Measurements from ENCODE around the gene SEC24D. TPM values are rescaled to one million over a fixed set of nuclear protein-coding genes. Genes with fewer than 3 reads are reported as not detected.

SEC24D gene
- total RNA-seq, 1 experiment from 2014 or later: 61.5 TPM

- no peaks in the 10 kb centered on the region for H3K27me3 Mint-ChIP-seq (ENCODE audit: low read depth)
These were observed 78.1 kb downstream of the SEC24D start for GRCh38 chr4:118757761-118758251.

More at GRCh38 chr4:118757761-118758251, 78.1 kb downstream of the SEC24D start:
- H2AK5ac ChIP-seq (ENCODE audit: insufficient read length, low read length): no peak overlapping the region
- H3K27ac ChIP-seq (ENCODE audit: insufficient read length, low read depth, low read length): no peak overlapping the region
- no peak overlapping the region for H3K9ac ChIP-seq (ENCODE audit: extremely low read depth, insufficient read length, low read length)
- no peaks in the 10 kb centered on the region for H3K79me1 ChIP-seq (ENCODE audit: insufficient read depth, low read depth, low read length, poor library complexity, severe bottlenecking)
- Mint-ChIP-seq H3K4me1 (peaks cover 13 to 15% of the 10 kb centered on the region in 2 experiments), H3K9me3 (no peaks in the 10 kb centered on the region), H3K27ac (no peak overlapping the region), H3K36me3 (ENCODE audit: insufficient read depth in 1 of 3, low read depth in 3 of 3) (peaks cover 3 to 13% (median 3%) of the 10 kb centered on the region in 3 experiments; a peak in 5 of 7 replicates), H3K4me3 (no peak overlapping the region)
- H3K79me2 ChIP-seq (ENCODE audit: insufficient read depth, low read length): no peaks in the 10 kb centered on the region
- no peak overlapping the region for H3K14ac ChIP-seq (ENCODE audit: insufficient read depth, low read length)
- no peak overlapping the region for H4K91ac ChIP-seq (ENCODE audit: insufficient read length, low read depth, low read length)
- no peaks in the 10 kb centered on the region for H3K27me3 ChIP-seq (ENCODE audit: insufficient read depth, low read length)
- no peak overlapping the region for H3K56ac ChIP-seq (ENCODE audit: insufficient read length, low read depth, low read length)
- H2BK20ac ChIP-seq (ENCODE audit: low read depth, low read length, poor library complexity, severe bottlenecking): no peak overlapping the region
- H3K9me3 ChIP-seq (ENCODE audit: control insufficient read depth, low read depth, low read length): no peaks in the 10 kb centered on the region
- H2BK120ac ChIP-seq (ENCODE audit: low read depth, low read length, poor library complexity, severe bottlenecking): no peak overlapping the region
- H3T11ph ChIP-seq (ENCODE audit: low read length): no peak overlapping the region
- H2BK12ac ChIP-seq (ENCODE audit: insufficient read length, low read depth, low read length): no peak overlapping the region
- H4K8ac ChIP-seq (replicated peaks; ENCODE audit: insufficient read length, low read depth, low read length): no peak overlapping the region
- H3K18ac ChIP-seq (ENCODE audit: insufficient read length, low read depth, low read length): no peak overlapping the region
- H4K5ac ChIP-seq (ENCODE audit: insufficient read length, low read depth, low read length): no peak overlapping the region
- H3K23ac ChIP-seq (ENCODE audit: insufficient read length, low read depth, low read length): no peak overlapping the region
- H2BK15ac ChIP-seq (ENCODE audit: low read depth, low read length): no peak overlapping the region
- DNase-seq: no peak
- no CpG with 5 or more reads among the region's 2 CpGs for WGBS (ENCODE audit: extremely low coverage, insufficient read length, low lambda C conversion rate)
- H2BK5ac ChIP-seq (ENCODE audit: insufficient read length, low read length): no peak overlapping the region
- TF ChIP-seq CTCF (conservative IDR thresholded peaks at IDR 0.05): no peak
- H4K20me1 ChIP-seq (ENCODE audit: control insufficient read depth, insufficient read depth, insufficient read length): no peaks in the 10 kb centered on the region
- H2AFZ ChIP-seq (ENCODE audit: low read length): no peak overlapping the region
- H3K4me1 ChIP-seq (ENCODE audit: insufficient read depth, low read length): no peaks in the 10 kb centered on the region
- H3K23me2 ChIP-seq (ENCODE audit: insufficient read length, low read depth, low read length, poor library complexity, severe bottlenecking): no peaks in the 10 kb centered on the region
- H3K4me2 ChIP-seq (ENCODE audit: insufficient read depth, insufficient read length, low read length): no peak overlapping the region
- no peak overlapping the region for H3K4ac ChIP-seq (ENCODE audit: low read depth, low read length)
